GM12878 (cell line): ENCODE measurements around the gene PCSK5. TPM values are rescaled to one million over a fixed set of nuclear protein-coding genes. Genes with fewer than 3 reads are reported as not detected.
A peak's percentile ranks its signal among the peaks of the same experiment; 100 is the strongest.

Source experiments
- ATAC-seq: fragments of 200-7000 bp; cut with Tn5 transposase; 3 replicates; pipeline ENCODE4 v1.9.1; 2020; ENCODE audit warnings: mild to moderate bottlenecking, moderate library complexity
- BruUV-seq: library from RNA; stranded (reverse); fragments of 400-500 nt; replicated peaks from 2 replicates; lab custom pipeline; 2021; lab: Mats Ljungman, UMichigan
- CTCF ChIA-PET: fragments of 300-600 bp; sonication (Branson Sonifier 250); formaldehyde crosslinking; extraction: SDS; loops from one replicate; lab custom pipeline; 2021; ENCODE audit warnings: inconsistent platforms; lab: Yijun Ruan, JAX
- POLR2A ChIA-PET: fragments of 350-600 bp; formaldehyde crosslinking; extraction: SDS; loops from one replicate; lab custom pipeline; 2021; ENCODE audit warnings: inconsistent platforms; lab: Charles Lee
- RAD21 ChIA-PET: fragments of 300-600 bp; sonication (Branson Sonifier 250); formaldehyde crosslinking; loops from one replicate; lab custom pipeline; 2023; ENCODE audit warnings: antibody characterized with exemption; ENCODE audit not compliant: unreplicated experiment; lab: Charles Lee
- SMC1A ChIA-PET: fragments of 300-600 bp; sonication (Branson Sonifier 250); formaldehyde crosslinking; loops from one replicate; lab custom pipeline; 2023; ENCODE audit not compliant: unreplicated experiment, uncharacterized antibody; lab: Charles Lee
- DNase-seq: peaks from one replicate; pipeline ENCODE4 v3.0.0-alpha.2; 2011; ENCODE audit warnings: low read depth, low spot score
- FAIRE-seq: peaks from 3 replicates; lab custom pipeline; 2011; peaks lifted over from hg19 to GRCh38; lab: Jason Lieb, UNC
- H2AFZ ChIP-seq: 2 replicates; pipeline ENCODE4 v1.6.0; 2011; ENCODE audit warnings: low read depth, low read length, control low read depth; ENCODE audit not compliant: control insufficient read depth
- H3K27ac ChIP-seq: 2 replicates; pipeline ENCODE4 v1.5.1; 2011; ENCODE audit warnings: control low read depth; ENCODE audit not compliant: control insufficient read depth, insufficient read depth
- H3K27me3 ChIP-seq, 2 experiments: replicated peaks in 1 of 2; 2 replicates each; pipeline versions ENCODE4 v1.6.0 to v1.6.1; 2011; ENCODE audit warnings: low read length in 1 of 2; ENCODE audit not compliant: control insufficient read depth in 2 of 2, insufficient read depth in 2 of 2
- H3K36me3 ChIP-seq, 2 experiments: 2 replicates each; pipeline ENCODE4 v1.5.1; 2011; ENCODE audit warnings: low read length in 1 of 2; ENCODE audit not compliant: control insufficient read depth in 2 of 2, insufficient read depth in 2 of 2
- H3K4me1 ChIP-seq: 2 replicates; pipeline ENCODE4 v1.6.1; 2011; ENCODE audit warnings: mild to moderate bottlenecking, low read length, moderate library complexity, mixed read lengths; ENCODE audit not compliant: control insufficient read depth, insufficient read depth
- H3K4me2 ChIP-seq: 2 replicates; pipeline ENCODE4 v1.6.0; 2011; ENCODE audit warnings: control low read depth; ENCODE audit not compliant: control insufficient read depth, insufficient read depth
- H3K4me3 ChIP-seq: fragments of 200-600 bp; sonication (generic); 2 replicates; pipeline ENCODE4 v1.5.1; 2016
- H3K79me2 ChIP-seq: 2 replicates; pipeline ENCODE4 v1.6.0; 2011; ENCODE audit warnings: low read length; ENCODE audit not compliant: control insufficient read depth, insufficient read depth
- H3K9ac ChIP-seq: 2 replicates; pipeline ENCODE4 v1.8.0; 2011; ENCODE audit warnings: low read length, control low read depth, mixed read lengths; ENCODE audit not compliant: control insufficient read depth, insufficient read depth
- H3K9me3 ChIP-seq: replicated peaks from 3 replicates; pipeline ENCODE4 v1.5.1; 2011; ENCODE audit warnings: mild to moderate bottlenecking, low read length; ENCODE audit not compliant: control insufficient read depth, insufficient read depth
- H4K20me1 ChIP-seq: 2 replicates; pipeline ENCODE4 v1.6.0; 2011; ENCODE audit not compliant: control insufficient read depth, insufficient read depth
- CBX3 ChIP-seq: fragments of 200-600 bp; sonication (generic); IDR thresholded peaks from 2 replicates; pipeline ENCODE4 v1.6.1; 2016; ENCODE audit warnings: low read depth, borderline replicate concordance
- DPF2 ChIP-seq: fragments of 450-650 bp; IDR thresholded peaks from 2 replicates; pipeline ENCODE4 v1.6.1; 2017; ENCODE audit warnings: mild to moderate bottlenecking
- ETV6 ChIP-seq, 2 experiments: fragments of 450-650 bp in 1 of 2; IDR thresholded peaks in 1 of 2; conservative IDR thresholded peaks in 1 of 2; 2 replicates each; pipeline ENCODE4 v1.6.1; 2014; ENCODE audit warnings: antibody characterized with exemption in 1 of 2, borderline replicate concordance in 1 of 2, low read depth in 1 of 2, mild to moderate bottlenecking in 1 of 2, moderate library complexity in 1 of 2
- MTA2 ChIP-seq: fragments of 450-650 bp; IDR thresholded peaks from 2 replicates; pipeline ENCODE4 v1.6.1; 2016; ENCODE audit warnings: low read depth, mild to moderate bottlenecking, moderate library complexity
- SMARCA5 ChIP-seq: fragments of 450-650 bp; IDR thresholded peaks from 2 replicates; pipeline ENCODE4 v1.6.1; 2017; ENCODE audit warnings: mild to moderate bottlenecking
- SPI1 ChIP-seq: IDR thresholded peaks from 2 replicates; pipeline ENCODE4 v1.6.1; 2011; ENCODE audit warnings: low read depth, mild to moderate bottlenecking, low read length, moderate library complexity, borderline replicate concordance; ENCODE audit not compliant: insufficient read depth
- ZNF207 ChIP-seq: fragments of 450-650 bp; IDR thresholded peaks from 2 replicates; pipeline ENCODE4 v1.6.1; 2014; ENCODE audit warnings: antibody characterized with exemption, mild to moderate bottlenecking, borderline replicate concordance
- ZNF384 ChIP-seq: IDR thresholded peaks from 2 replicates; pipeline ENCODE4 v1.6.1; 2012; ENCODE audit warnings: low read depth, mild to moderate bottlenecking, low read length, improper control_type of control experiment, borderline replicate concordance
- WGBS: methylation state at CpG from one replicate; pipeline ENCODE4 v1.1.6; 2016; ENCODE audit warnings: low lambda C conversion rate; ENCODE audit not compliant: insufficient replicate concordance, insufficient coverage; ENCODE audit errors: missing lambda C conversion rate; 5-methylcytosine and 5-hydroxymethylcytosine counted together
- in situ Hi-C: fragments of 300-500 bp; cut with MboI; formaldehyde crosslinking; loops from 9 replicates; pipeline ENCODE4 v1.14.3; 2018; ENCODE audit warnings: mixed read lengths
- intact Hi-C: fragments of 100-400 bp; cut with micrococcal nuclease; formaldehyde crosslinking; loops from one replicate; pipeline ENCODE4 v1.14.2; 2022; ENCODE audit not compliant: unreplicated experiment
- polyA plus RNA-seq, 11 experiments: library from polyadenylated mRNA; depleted of rRNA in 4 of 11; unstranded in 6 of 11; stranded (reverse) in 5 of 11; fragments of >200 nt; fragmentation: Nextera tagmentation in 4 of 11; fragmentation: Illumina TruSeq in 1 of 11; extraction: Ambion mirVana in 4 of 11; extraction: Trizol in 1 of 11; gene quantifications; 1 replicate in 1 of 11; 2 replicates in 10 of 11; pipeline versions ENCODE4 v1.2.1 to v1.2.3, GENCODE V29; 2011 to 2016; ENCODE audit warnings: inconsistent platforms in 2 of 11, missing spikeins in 2 of 11, low read depth in 1 of 11
- total RNA-seq, 4 experiments: library from RNA; depleted of rRNA in 3 of 4; stranded (reverse); fragments of >200 nt in 3 of 4; fragmentation: Illumina TruSeq in 1 of 4; extraction: Trizol in 1 of 4; gene quantifications; 2 replicates each; pipeline versions ENCODE4 v1.2.1 to v1.2.3, GENCODE V29; 2013 to 2021
- TF ChIP-seq, protein P1 (sequence below): fragments of 450-650 bp; IDR thresholded peaks from 2 replicates; pipeline ENCODE4 v1.6.1; 2017; ENCODE audit warnings: antibody characterized with exemption, mild to moderate bottlenecking, moderate library complexity
- TF ChIP-seq, protein P2 (sequence below): IDR thresholded peaks from 2 replicates; pipeline ENCODE4 v1.6.1; 2012; ENCODE audit warnings: low read depth, low read length, improper control_type of control experiment
- TF ChIP-seq, protein P3 (sequence below): fragments of 450-650 bp; IDR thresholded peaks from 2 replicates; pipeline ENCODE4 v1.6.1; 2017; ENCODE audit warnings: borderline replicate concordance

The PCSK5 gene
- total and polyA plus RNA-seq, 10 of the 15 experiments (the other 5 are each of a cell fraction or from before 2014, with no cell fraction given) = 0.01 to 0.13 (median 0.04) TPM; not detected in 3

- TF ChIP-seq, protein P1, sequence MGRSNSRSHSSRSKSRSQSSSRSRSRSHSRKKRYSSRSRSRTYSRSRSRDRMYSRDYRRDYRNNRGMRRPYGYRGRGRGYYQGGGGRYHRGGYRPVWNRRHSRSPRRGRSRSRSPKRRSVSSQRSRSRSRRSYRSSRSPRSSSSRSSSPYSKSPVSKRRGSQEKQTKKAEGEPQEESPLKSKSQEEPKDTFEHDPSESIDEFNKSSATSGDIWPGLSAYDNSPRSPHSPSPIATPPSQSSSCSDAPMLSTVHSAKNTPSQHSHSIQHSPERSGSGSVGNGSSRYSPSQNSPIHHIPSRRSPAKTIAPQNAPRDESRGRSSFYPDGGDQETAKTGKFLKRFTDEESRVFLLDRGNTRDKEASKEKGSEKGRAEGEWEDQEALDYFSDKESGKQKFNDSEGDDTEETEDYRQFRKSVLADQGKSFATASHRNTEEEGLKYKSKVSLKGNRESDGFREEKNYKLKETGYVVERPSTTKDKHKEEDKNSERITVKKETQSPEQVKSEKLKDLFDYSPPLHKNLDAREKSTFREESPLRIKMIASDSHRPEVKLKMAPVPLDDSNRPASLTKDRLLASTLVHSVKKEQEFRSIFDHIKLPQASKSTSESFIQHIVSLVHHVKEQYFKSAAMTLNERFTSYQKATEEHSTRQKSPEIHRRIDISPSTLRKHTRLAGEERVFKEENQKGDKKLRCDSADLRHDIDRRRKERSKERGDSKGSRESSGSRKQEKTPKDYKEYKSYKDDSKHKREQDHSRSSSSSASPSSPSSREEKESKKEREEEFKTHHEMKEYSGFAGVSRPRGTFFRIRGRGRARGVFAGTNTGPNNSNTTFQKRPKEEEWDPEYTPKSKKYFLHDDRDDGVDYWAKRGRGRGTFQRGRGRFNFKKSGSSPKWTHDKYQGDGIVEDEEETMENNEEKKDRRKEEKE = no peak
- TF ChIP-seq DPF2 (0 out of 2 replicates have a peak, but pooled peaks have one; percentile 20), MTA2 (no peak), CBX3 (no peak)
- TF ChIP-seq, all 136 proteins: peak for 18
These were observed 512.9 kb downstream of the PCSK5 start (continued) for GRCh38 chr9:76403352-76403751.

GRCh38 chr9:76404401-76404800 lies 513.9 kb downstream of the PCSK5 start:
- ChIA-PET SMC1A (interaction anchor here (1.1 to 2.3 kb wide), 7 partner anchors 10 to 255 kb away, joined by 3 to 12 read pairs (median 6); partner anchors contain the start of gene RFK), CTCF (interaction anchor here (0.7 to 2.2 kb wide), 9 partner anchors 9 to 301 kb away, joined by 3 to 8 read pairs (median 5); partner anchors contain the start of gene RFK), RAD21 (interaction anchor here (0.6 to 2.3 kb wide), 4 partner anchors 10 to 299 kb away, joined by 3 to 9 read pairs (median 4); partner anchors contain the start of gene RFK), POLR2A (interaction anchor here (0.7 to 1.2 kb wide), 2 partner anchors 10 to 11 kb away, joined by 3 to 9 read pairs; partner anchors contain the start of gene RFK)
- no peaks in the 10 kb centered on the region for H3K36me3 ChIP-seq
- no peak overlapping the region for H3K9ac ChIP-seq
- DNase-seq = no peak
- H3K4me3 ChIP-seq = no peak overlapping the region
- 94% methylated on average over 1 of the region's 1 CpG for WGBS
- FAIRE-seq = no peak
- H3K4me1 ChIP-seq = peaks cover 13% of the 10 kb centered on the region
- no TSS peak for BruUV-seq
- H3K4me2 ChIP-seq = no peak overlapping the region
- no peak overlapping the region; the same call in 1 of the 2 replicates for H2AFZ ChIP-seq
- no peaks in the 10 kb centered on the region for H3K79me2 ChIP-seq
- no peak overlapping the region for H3K27ac ChIP-seq
- H4K20me1 ChIP-seq = no peaks in the 10 kb centered on the region
- H3K27me3 ChIP-seq = no peaks in the 10 kb centered on the region
- 0 out of 3 replicates have a peak, but pooled peaks have one; percentile 11 for ATAC-seq
- in situ Hi-C loops (no loop called here), intact Hi-C loops (loop anchor here (5.0 kb wide), 2 partner anchors 253 to 298 kb away; no protein-coding TSS in a partner anchor)
- no peaks in the 10 kb centered on the region for H3K9me3 ChIP-seq
- TF ChIP-seq, protein P2, sequence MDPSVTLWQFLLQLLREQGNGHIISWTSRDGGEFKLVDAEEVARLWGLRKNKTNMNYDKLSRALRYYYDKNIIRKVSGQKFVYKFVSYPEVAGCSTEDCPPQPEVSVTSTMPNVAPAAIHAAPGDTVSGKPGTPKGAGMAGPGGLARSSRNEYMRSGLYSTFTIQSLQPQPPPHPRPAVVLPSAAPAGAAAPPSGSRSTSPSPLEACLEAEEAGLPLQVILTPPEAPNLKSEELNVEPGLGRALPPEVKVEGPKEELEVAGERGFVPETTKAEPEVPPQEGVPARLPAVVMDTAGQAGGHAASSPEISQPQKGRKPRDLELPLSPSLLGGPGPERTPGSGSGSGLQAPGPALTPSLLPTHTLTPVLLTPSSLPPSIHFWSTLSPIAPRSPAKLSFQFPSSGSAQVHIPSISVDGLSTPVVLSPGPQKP = no peak
- TF ChIP-seq ZNF207 = no peak
- no peak for TF ChIP-seq SPI1
- TF ChIP-seq ZNF384 = no peak
- no peak for TF ChIP-seq SMARCA5
- TF ChIP-seq ETV6 (conservative IDR thresholded peaks at IDR 0.05 in 1 of 2, IDR thresholded peaks at IDR 0.05 in 1 of 2; ENCODE audit: borderline replicate concordance in 1 of 2, low read depth in 1 of 2) = no peak
- TF ChIP-seq, protein P3, sequence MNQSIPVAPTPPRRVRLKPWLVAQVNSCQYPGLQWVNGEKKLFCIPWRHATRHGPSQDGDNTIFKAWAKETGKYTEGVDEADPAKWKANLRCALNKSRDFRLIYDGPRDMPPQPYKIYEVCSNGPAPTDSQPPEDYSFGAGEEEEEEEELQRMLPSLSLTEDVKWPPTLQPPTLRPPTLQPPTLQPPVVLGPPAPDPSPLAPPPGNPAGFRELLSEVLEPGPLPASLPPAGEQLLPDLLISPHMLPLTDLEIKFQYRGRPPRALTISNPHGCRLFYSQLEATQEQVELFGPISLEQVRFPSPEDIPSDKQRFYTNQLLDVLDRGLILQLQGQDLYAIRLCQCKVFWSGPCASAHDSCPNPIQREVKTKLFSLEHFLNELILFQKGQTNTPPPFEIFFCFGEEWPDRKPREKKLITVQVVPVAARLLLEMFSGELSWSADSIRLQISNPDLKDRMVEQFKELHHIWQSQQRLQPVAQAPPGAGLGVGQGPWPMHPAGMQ = no peak
